Measurements from ENCODE around the gene SPAG6. TPM values are rescaled to one million over a fixed set of nuclear protein-coding genes. Genes with fewer than 3 reads are reported as not detected.

Gene SPAG6
- total and polyA plus RNA-seq, 8 donors, result 1.4 to 14.0 (median 7.4) TPM; not detected in 1

DNA sequence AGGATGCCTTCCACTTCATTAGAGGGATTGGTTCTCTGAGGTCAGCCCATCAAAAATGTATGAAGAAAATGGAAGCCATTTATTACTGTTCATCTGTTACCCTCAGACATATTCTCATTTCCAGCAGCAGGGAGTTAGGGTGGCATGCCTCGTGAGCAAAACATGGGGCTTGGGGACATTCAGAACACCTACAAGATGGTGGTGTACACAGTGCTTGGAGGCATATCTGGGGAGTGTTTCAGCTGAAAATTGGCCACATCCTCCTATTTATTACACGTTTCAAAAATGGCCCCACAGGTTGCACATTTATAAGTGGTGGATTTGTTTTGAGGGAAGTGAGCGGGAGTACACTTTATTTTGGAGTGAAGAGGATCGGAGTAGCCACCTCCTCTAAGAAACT lies 93.4 kb downstream of the SPAG6 start:
- Histone ChIP-seq H3K4me1 (peaks cover 7 to 28% of the 10 kb centered on the region in 2 donors), H3K27me3 (no peaks in the 10 kb centered on the region), H3K36me3 (no peaks in the 10 kb centered on the region), H3K9me3 (no peaks in the 10 kb centered on the region), H3K27ac (no peak overlapping the region), H3K4me3 (no peak overlapping the region)
- intact Hi-C loops (cut with DNase I), result no loop called here
- DNase-seq, result no peak
- ATAC-seq, result no peak
- TF ChIP-seq, protein P1, sequence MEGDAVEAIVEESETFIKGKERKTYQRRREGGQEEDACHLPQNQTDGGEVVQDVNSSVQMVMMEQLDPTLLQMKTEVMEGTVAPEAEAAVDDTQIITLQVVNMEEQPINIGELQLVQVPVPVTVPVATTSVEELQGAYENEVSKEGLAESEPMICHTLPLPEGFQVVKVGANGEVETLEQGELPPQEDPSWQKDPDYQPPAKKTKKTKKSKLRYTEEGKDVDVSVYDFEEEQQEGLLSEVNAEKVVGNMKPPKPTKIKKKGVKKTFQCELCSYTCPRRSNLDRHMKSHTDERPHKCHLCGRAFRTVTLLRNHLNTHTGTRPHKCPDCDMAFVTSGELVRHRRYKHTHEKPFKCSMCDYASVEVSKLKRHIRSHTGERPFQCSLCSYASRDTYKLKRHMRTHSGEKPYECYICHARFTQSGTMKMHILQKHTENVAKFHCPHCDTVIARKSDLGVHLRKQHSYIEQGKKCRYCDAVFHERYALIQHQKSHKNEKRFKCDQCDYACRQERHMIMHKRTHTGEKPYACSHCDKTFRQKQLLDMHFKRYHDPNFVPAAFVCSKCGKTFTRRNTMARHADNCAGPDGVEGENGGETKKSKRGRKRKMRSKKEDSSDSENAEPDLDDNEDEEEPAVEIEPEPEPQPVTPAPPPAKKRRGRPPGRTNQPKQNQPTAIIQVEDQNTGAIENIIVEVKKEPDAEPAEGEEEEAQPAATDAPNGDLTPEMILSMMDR (IDR thresholded peaks at IDR 0.05), result no peak

DNA sequence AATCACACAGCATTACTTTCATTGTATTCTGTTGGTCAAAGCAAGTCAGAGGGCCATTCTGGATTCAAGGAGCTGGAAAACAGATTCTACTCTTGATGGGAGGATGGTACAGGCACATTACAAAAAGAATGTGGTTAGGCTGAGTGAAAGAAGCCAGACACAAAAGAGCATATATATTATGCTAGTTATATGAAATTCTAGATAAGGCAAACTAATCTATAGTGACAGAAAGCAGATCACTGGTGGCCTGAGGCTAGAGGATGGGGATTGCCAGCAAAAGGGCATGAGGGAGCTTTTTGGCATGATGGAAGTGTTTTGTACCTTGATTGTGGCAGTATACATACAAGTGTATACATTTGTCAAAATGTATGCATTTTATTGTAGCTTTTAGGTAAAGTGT lies 96.8 kb downstream of the SPAG6 start:
- peaks cover 0 to 7% of the 10 kb centered on the region in 2 donors for H3K27me3 ChIP-seq
- H3K27ac ChIP-seq, result no peak overlapping the region
- no peak for ATAC-seq
- no peaks in the 10 kb centered on the region for H3K36me3 ChIP-seq
- H3K4me3 ChIP-seq, result no peak overlapping the region
- TF ChIP-seq, protein P1 (IDR thresholded peaks at IDR 0.05), result no peak
- intact Hi-C loops (cut with DNase I), result no loop called here
- peaks cover 7 to 12% of the 10 kb centered on the region in 2 donors for H3K4me1 ChIP-seq
- no peak for DNase-seq
- H3K9me3 ChIP-seq, result no peaks in the 10 kb centered on the region

DNA sequence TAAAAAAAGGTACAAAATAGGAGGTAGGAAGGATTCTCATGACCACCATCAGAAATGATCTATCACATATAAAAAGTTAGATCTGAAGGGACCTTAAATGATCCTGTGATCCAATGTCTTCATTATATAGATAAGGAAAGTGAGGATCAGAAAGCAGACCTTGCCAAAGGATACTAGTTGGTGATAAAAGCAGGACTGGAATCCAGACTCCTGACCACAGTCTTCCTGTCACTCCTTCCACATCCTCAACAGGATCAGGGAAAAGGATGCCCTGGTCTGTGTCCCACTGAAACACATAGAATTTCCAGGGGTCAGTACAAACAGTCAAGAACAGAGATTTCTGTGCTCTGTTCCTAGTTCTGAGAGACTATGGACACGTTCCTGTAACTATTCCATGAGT lies 97.2 kb downstream of the SPAG6 start:
- Histone ChIP-seq H3K4me3 (no peak overlapping the region), H3K27ac (no peak overlapping the region), H3K27me3 (peaks cover 0 to 7% of the 10 kb centered on the region in 2 donors), H3K9me3 (no peaks in the 10 kb centered on the region), H3K4me1 (peaks cover 7 to 12% of the 10 kb centered on the region in 2 donors), H3K36me3 (no peaks in the 10 kb centered on the region)
- no peak for ATAC-seq
- intact Hi-C loops (cut with DNase I), result no loop called here
- TF ChIP-seq, protein P1 (IDR thresholded peaks at IDR 0.05), result no peak
- no peak for DNase-seq

DNA sequence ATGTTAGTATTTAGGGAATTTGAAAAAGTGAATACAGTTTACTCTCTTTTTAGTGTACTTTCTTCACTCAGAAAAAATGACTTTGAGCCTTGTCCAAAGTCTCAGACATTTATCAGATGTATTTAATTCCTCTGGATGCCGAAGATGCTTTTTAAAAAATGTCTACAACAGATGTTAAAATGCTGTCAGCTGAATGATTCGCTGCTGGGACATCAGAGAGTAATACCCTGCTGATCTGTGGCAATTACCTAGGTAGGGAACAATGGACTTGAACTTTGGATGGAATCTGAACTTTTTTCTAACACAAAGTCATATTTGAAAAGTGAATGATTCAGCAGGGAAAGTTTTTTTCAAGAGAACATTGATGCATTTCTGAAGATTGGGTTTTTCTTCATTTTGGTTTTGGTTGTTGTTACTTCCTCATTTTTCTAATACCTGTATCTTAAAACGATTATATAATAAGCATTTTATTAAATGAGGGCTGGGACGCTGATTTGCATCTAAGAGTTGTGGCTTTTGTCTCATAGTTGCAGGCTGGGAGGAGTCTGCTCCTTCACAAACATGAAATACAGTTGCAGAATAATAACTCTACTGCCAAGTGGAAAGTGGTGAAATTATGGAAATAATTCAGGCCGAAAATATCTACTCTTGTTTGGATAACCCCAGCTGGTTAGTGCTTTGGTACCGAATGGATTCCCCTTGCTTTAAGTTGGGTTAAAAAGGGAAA lies 98.0 kb downstream of the SPAG6 start:
- Histone ChIP-seq H3K27me3 (peaks cover 0 to 7% of the 10 kb centered on the region in 2 donors), H3K27ac (no peak overlapping the region), H3K9me3 (no peaks in the 10 kb centered on the region), H3K4me3 (no peak overlapping the region), H3K4me1 (peaks cover 4 to 5% of the 10 kb centered on the region in 2 donors), H3K36me3 (no peaks in the 10 kb centered on the region)
- intact Hi-C loops (cut with DNase I), result no loop called here
- TF ChIP-seq, protein P1 (IDR thresholded peaks at IDR 0.05), result no peak
- no peak for DNase-seq
- no peak for ATAC-seq

DNA sequence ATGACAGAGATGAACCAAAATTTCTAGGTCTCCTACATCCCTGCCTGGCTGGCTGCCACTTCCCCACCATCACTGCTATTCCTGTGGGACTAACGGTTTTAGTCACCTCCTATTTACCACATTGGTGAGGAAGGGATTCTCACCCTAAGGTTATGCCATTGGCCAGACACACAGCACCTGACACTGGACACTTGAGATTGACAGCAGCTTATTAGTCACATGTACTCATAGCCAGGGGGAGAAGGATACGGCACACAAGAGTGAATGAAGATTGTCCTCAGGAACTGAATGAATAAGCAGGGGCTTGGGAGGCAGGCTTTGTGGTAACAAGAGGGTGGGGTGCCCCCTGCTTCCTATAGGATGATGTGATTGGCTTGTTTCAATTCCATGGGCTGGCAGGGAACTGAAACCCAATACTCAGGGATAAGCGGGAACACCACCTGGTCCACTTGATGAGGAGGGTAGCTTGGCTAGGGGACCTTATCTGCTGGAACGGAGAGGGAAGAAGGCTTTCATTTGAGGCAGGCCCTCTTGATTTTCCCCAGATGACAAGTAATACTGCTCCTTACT lies 99.0 kb downstream of the SPAG6 start:
- intact Hi-C loops (cut with DNase I), result no loop called here
- H3K4me3 ChIP-seq, result no peak overlapping the region
- ATAC-seq (no peak), DNase-seq (no peak)
- no peaks in the 10 kb centered on the region for H3K9me3 ChIP-seq
- H3K4me1 ChIP-seq, result no peaks in the 10 kb centered on the region
- H3K36me3 ChIP-seq, result no peaks in the 10 kb centered on the region
- TF ChIP-seq, protein P1 (IDR thresholded peaks at IDR 0.05), result no peak
- H3K27ac ChIP-seq, result no peak overlapping the region
- H3K27me3 ChIP-seq, result peaks cover 0 to 7% of the 10 kb centered on the region in 2 donors
